DMS53 treated with DMSO at 0.1 percent for 48 hours (cell line): Measurements from ENCODE around the gene RTN4RL1.

Experiments
- DNase-seq: peaks from one replicate; lab custom pipeline; 2025; ENCODE audit not compliant: unreplicated experiment; lab: John Stamatoyannopoulos, UW

RTN4RL1 gene

GRCh38 chr17:2025220-2025621, at the start of gene RTN4RL1:
RTN4RL1 (minus strand) TSS chr17:2025334; CDS start chr17:2024865, 469 bp downstream.
- no peak for DNase-seq

GRCh38 chr17:2074919-2075318, 49.8 kb upstream of the RTN4RL1 start:
- DNase-seq = no peak

- DNase-seq = no peak
These were observed 46.5 kb upstream of the RTN4RL1 start for GRCh38 chr17:2071455-2072281.

DNA sequence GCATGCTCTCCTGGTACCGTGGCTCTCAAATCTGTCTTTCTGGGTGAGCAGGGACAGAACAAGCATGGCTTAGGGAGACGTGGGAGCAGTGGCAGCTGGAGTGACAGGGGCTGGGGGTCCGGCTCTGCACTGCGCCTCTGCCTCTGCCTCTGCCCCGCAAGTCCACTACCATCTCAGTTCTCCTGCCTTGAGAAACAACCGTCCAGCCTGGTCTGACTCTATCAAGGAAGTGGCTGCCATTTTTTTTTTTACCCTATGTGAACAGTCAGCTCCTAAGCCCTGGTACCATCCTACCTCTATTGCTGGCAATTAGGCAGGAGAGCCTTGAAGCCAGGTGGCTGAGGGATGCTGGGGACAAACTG, 45.9 kb upstream of the RTN4RL1 start:
- no peak for DNase-seq

- no peak for DNase-seq
These were observed 45.3 kb upstream of the RTN4RL1 start for GRCh38 chr17:2070241-2071023.

DNA sequence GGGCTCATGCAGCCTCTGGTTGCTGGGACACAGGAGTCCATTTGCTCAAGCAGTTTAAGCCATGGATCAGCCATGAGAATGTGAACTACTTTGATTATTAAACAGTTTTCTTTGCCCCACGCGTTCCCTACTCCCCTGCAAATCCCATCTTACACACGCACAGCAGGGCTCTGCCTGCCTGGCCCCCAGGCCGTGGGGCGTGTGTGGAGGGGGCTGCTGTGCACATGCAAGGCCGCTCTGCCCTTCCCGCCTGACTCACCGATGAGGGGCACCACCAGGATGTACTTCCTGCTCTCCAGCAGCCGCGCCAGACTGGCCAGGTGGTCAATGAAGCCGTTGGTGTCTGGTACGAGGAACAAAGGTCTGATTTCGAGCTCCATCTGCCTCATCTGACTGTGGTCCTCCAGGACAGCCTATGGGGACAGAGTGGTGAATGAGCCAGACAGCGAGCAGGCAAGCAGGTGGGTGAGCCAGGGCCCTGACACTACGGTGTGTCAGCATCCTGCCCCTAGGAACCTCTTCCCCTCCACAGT, 43.5 kb upstream of the RTN4RL1 start:
- DNase-seq = no peak

DNA sequence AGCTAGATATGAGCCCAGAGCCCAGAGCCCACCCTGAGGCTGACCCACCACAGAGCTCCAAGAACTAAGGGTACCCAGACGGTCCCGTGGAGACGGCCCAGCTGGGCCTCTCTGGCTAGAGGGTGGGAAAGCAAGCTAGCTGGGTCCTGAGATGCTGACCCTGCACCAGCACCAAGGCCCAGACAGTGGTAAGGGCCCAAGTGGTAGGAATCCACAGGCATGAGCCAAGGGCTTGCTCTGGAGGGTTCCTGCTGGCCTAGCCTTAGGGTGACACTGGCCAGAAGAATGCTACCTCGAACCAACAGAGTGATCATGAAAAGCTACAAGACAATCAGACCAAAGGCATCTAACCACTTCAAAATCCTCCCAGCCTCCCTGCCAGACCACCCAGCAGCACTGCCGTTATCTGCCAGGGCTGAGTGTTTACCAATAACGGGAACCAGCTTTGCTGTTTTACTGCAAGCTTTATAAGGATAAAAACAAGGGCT, 42.9 kb upstream of the RTN4RL1 start:
- DNase-seq = no peak

DNA sequence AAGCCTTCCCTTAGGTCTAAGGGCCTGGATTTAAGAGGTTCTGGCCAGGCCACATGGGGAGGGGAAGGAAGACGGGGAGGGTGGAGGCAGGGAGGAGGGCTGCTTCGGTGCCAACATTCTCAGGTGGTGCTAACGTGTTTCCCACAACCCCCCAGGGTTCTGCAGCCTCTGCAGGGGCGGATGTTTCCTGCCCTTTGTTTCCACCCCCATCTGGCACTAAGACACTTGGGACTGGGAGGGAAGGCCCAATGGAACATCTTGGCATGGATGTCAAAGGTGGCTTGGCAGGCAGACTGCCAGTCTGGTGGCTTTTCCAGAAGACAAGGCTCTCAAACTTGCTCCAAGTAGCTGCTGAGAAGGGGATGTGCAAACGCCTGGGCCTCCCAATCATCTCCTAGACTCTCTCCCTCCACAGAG, 42.5 kb upstream of the RTN4RL1 start:
- no peak for DNase-seq

GRCh38 chr17:2067048-2067561, 42.0 kb upstream of the RTN4RL1 start:
- no peak for DNase-seq

DNA sequence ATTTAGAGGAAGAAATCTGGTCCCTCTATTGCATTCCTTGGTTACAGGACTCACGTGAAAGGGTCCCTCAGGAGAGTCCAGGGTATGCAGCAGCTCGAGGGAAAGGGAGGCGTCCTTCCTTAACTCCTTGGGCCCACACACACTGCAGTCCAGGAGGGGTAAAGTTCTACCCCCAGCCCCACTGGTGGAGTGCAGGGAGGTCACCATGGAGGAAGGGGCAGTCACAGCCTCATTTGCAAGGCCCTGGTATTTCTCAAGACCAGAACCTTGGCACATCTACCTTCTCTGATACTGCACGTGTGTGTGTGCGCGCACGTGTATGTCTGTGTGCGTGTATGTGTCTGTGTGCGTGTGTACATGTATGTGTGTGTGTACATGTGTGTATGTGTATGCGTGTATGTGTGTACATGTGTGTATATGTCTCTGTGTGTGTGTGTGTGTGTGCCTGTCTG, 40.8 kb upstream of the RTN4RL1 start:
- no peak for DNase-seq

DNA sequence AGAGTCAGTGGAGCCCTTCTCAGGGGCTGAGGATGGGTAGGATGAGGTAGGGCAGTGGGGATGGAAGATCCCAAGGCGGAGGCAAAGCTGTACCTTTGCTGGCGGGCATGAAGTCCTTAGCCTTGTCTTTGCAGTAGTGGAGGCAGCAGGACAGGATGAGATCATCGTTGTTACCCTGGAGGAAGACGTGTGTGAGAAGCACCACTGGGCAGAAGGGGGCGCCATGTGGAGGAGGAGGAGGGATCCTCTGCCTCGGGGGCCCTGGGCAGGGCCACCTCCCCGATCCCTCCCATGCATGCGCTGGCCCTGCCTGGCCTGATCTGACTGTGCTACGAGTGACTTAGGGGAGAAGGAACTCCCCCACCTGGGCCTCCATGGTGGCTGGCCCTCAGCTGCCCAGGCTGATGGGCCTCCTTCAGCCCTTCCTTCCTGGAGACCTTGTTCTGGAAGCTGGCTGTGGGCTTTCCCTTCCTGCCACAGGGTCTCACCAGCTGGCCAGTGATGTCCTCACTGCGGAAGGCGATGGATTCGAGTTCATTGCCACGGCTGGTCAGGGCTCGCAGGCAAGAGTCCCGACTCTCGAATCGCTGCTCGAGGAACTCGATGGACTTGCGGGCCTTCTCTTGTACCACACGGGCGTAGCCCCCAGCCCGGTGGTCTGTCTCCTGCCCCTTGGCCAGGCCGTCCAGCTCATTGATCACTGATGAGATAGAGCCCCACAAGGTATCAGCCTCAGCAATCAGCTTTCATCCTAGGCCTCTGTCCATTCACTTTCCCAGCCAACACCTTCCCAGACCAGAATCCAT, 40.0 kb upstream of the RTN4RL1 start:
- DNase-seq = no peak

GRCh38 chr17:2064520-2064971, 39.4 kb upstream of the RTN4RL1 start:
- no peak for DNase-seq

DNA sequence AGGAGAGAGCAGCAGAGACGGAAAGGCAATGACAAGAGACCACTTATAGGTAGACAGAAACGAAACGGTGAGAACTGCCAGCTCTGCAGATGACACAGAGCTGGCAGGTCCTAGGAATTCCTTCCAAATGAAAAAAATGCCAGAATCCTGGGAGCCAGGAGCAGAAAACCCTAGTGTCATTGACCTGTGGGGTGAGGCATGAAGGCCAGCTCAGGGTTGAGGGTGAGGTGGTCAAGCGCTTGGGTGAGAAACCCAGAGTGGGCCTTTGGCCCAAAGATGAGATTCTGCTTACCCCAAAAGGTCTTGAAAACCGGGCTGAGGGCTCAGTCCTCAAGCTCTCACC, 39.0 kb upstream of the RTN4RL1 start:
- DNase-seq = no peak

DNA sequence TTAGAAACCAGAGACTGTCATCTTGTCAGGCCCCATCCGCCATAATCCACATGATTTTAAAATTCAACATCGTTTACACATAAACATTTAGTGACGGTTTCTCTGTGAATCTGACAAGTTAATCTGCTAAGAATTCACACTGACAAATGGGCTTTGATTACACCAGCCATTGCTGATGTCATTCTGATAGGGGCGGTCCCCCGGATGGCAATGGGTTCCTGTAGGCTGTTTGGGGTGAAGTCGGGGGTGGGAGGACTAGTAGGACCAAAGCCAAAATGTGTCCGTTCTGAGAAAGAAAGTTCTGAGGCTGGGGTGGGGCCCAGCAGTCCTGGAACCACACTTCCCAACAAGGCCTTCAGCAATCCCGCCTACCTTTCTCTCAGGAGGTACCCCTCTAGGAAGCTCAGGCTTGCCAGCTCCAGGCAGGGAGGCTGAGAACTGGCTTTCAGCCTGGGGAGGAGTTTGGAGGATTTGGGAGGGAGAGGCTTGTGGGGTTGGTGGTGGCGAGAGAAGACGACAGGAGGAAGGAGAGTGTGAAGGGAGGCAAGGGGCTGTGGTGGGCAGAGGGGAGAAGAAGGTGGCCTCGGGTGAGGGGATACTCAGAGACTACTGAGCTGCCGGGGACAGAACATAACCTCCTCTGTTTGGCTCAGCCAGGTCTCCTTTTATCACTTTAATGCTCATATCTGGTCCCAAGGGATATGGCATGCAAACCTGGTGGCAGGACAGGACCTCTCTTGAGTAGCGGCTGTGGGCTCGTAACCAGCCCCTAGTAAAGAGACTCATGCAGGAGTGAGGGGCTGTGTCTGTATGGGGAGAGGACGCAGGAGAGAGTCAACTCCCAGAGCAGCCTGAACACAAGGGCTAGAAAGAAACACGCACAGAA, 38.4 kb upstream of the RTN4RL1 start:
- DNase-seq = no peak

- DNase-seq = no peak
These were observed 37.5 kb upstream of the RTN4RL1 start for GRCh38 chr17:2062571-2063183.

DNA sequence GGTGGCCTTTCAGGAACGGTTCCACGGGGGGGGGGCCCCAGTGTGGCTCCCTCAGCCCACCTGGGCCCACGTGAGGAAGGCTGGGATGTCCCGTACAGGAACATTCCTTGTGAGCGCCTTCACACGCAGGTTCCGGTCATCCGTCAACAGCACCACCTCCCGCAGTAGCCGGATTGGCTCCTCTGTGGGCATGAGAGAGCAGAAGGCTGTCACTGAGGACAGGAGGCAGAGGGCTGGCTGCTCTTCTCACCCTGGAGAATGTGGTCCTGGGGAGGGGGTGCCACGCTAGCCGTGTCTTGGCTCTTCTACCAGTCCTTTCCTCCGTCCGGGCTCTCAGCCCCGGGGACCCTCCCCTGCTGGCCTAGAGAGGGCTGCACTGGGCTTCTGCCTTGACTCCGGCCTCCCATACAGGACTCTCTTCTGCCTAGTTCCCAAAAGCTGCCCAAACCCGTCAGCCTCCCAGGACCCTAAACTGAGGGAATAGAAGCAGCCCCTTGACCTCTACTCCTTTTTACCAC, 36.4 kb upstream of the RTN4RL1 start:
- no peak for DNase-seq

- no peak for DNase-seq
These were observed 35.7 kb upstream of the RTN4RL1 start for GRCh38 chr17:2060681-2061440.

- DNase-seq = no peak
These were observed 35.2 kb upstream of the RTN4RL1 start for GRCh38 chr17:2060385-2060658.
